GM12891 (cell line): ENCODE measurements around the gene CFD.

ENCODE experiments used
- PAX5 ChIP-seq: IDR thresholded peaks from 2 replicates; pipeline ENCODE4 v1.6.1; 2011; ENCODE audit warnings: low read length, moderate library complexity, mild to moderate bottlenecking; ENCODE audit not compliant: insufficient read depth, severe bottlenecking
- POLR2A ChIP-seq: IDR thresholded peaks from 2 replicates; pipeline ENCODE4 v1.6.1; 2011; ENCODE audit warnings: low read depth, low read length, control low read depth
- POLR2AphosphoS5 ChIP-seq: IDR thresholded peaks from 2 replicates; pipeline ENCODE4 v1.6.1; 2011; ENCODE audit warnings: low read depth, low read length, control low read depth
- POU2F2 ChIP-seq: IDR thresholded peaks from 2 replicates; pipeline ENCODE4 v1.6.1; 2011; ENCODE audit warnings: low read depth, mild to moderate bottlenecking, control low read depth, low read length, moderate library complexity
- SPI1 ChIP-seq: IDR thresholded peaks from 2 replicates; pipeline ENCODE4 v1.6.1; 2011; ENCODE audit warnings: low read depth, low read length, control low read depth
- TAF1 ChIP-seq: IDR thresholded peaks from 2 replicates; pipeline ENCODE4 v1.6.1; 2011; ENCODE audit warnings: low read depth, low read length, control low read depth

- TF ChIP-seq POLR2A (no peak), POLR2AphosphoS5 (no peak), TAF1 (no peak), SPI1 (no peak), POU2F2 (no peak), PAX5 (no peak)
Observed at GRCh38 chr19:899336-900042, 40.0 kb downstream of the CFD start.
